Right ventricle myocardium superior (tissue), 1 donor: Measurements from ENCODE around the gene NDUFB6. TPM values are rescaled to one million over a fixed set of nuclear protein-coding genes. Genes with fewer than 3 reads are reported as not detected.
"Not testable (repeated sequence)": the region's sequence is repeated elsewhere in the genome, so short reads cannot be mapped to it uniquely, and the experiment has no call there.

Experiments used
- ATAC-seq: fragments of 200-7000 bp; cut with Tn5 transposase; one replicate; pipeline ENCODE4 v1.9.1; 2020; ENCODE audit warnings: mild to moderate bottlenecking; ENCODE audit not compliant: poor library complexity
- DNase-seq: peaks from one replicate; pipeline ENCODE4 v3.0.0-alpha.2; 2020
- intact Hi-C: fragments of 100-400 bp; cut with DNase I; formaldehyde crosslinking; loops from one replicate; pipeline ENCODE4 v1.11.2; 2022
- long read RNA-seq: library from polyadenylated mRNA; unstranded; transcript quantifications from one replicate; pipeline ENCODE4 v2.0.0, GENCODE V29; 2021
- total RNA-seq: library from RNA; stranded (reverse); fragmentation: NEBNext Ultra II Directional; extraction: Animal tissue kit (Norgen Biotek cat#: 25700); gene quantifications from one replicate; pipeline ENCODE4 v1.2.1, GENCODE V29; 2021
- donor health status: DM: no; HTN: yes; CAD: no; lungs with severe emphysema.

NDUFB6 gene
- total RNA-seq, result 193 TPM
- long read RNA-seq, transcript NDUFB6-203 (4 exons, 1,366 nt), result major isoform, 208 of 219 reads
- long read RNA-seq, partial matches to known transcripts, result 5 of 219 reads
- long read RNA-seq, other reads (novel, unspliced or antisense), result 3 of 219 reads

- intact Hi-C loops, result loop anchor here (10.0 kb wide), 1 partner anchor 48 kb away; the partner anchor contains the start of gene RIGI
- DNase-seq (peak; percentile 97), ATAC-seq (peak; percentile 99)
Observed at GRCh38 chr9:32572900-32573523, at the start of gene NDUFB6. NDUFB6 (minus strand) TSS chr9:32573159; CDS start chr9:32573060, 99 bp downstream.

- no peak for DNase-seq
- no peak for ATAC-seq
- intact Hi-C loops, result no loop called here
Observed at GRCh38 chr9:32618261-32618660, 45.3 kb upstream of the NDUFB6 start.

- ATAC-seq, result no peak
- intact Hi-C loops, result no loop called here
- no peak for DNase-seq
Observed at GRCh38 chr9:32606811-32607210, 33.9 kb upstream of the NDUFB6 start.

- intact Hi-C loops, result no loop called here
- ATAC-seq, result no peak
- DNase-seq, result no peak
Observed at GRCh38 chr9:32603914-32604852, 31.2 kb upstream of the NDUFB6 start.

- intact Hi-C loops, ATAC-seq, DNase-seq: not testable (repeated sequence)
Observed at GRCh38 chr9:32599021-32599420, 26.1 kb upstream of the NDUFB6 start.

- intact Hi-C loops, result no loop called here
- ATAC-seq (no peak), DNase-seq (no peak)
Observed at GRCh38 chr9:32596936-32597335, 24.0 kb upstream of the NDUFB6 start.

GRCh38 chr9:32596096-32596865 is 23.3 kb upstream of the NDUFB6 start:
- ATAC-seq (no peak), DNase-seq (no peak)
- intact Hi-C loops, result no loop called here

GRCh38 chr9:32590898-32591297 is 17.9 kb upstream of the NDUFB6 start:
- ATAC-seq (no peak), DNase-seq (no peak)
- intact Hi-C loops, result loop anchor here (5.0 kb wide), 1 partner anchor 224 kb away; no protein-coding TSS in a partner anchor

GRCh38 chr9:32590476-32590875 is 17.5 kb upstream of the NDUFB6 start:
- DNase-seq (no peak), ATAC-seq (no peak)
- intact Hi-C loops, result loop anchor here (5.0 kb wide), 1 partner anchor 223 kb away; no protein-coding TSS in a partner anchor

- DNase-seq (no peak), ATAC-seq (no peak)
- intact Hi-C loops, result no loop called here
Observed at GRCh38 chr9:32589083-32589723, 16.2 kb upstream of the NDUFB6 start.

GRCh38 chr9:32587901-32588300 is 14.9 kb upstream of the NDUFB6 start:
- ATAC-seq (no peak), DNase-seq (no peak)
- intact Hi-C loops, result no loop called here

GRCh38 chr9:32584784-32585183 is 11.8 kb upstream of the NDUFB6 start:
- intact Hi-C loops, result no loop called here

GRCh38 chr9:32581512-32582143 is 8.7 kb upstream of the NDUFB6 start:
- intact Hi-C loops, result loop anchor here (2.0 kb wide), 2 partner anchors 203 to 385 kb away; no protein-coding TSS in a partner anchor
- DNase-seq, result no peak
- no peak for ATAC-seq

More at GRCh38 chr9:32584784-32585183, 11.8 kb upstream of the NDUFB6 start:
- ATAC-seq, result no peak
- DNase-seq, result no peak

GRCh38 chr9:32580631-32581300 is 7.8 kb upstream of the NDUFB6 start:
- intact Hi-C loops, result loop anchor here (2.0 kb wide), 1 partner anchor 202 kb away; no protein-coding TSS in a partner anchor
- no peak for ATAC-seq
- no peak for DNase-seq

GRCh38 chr9:32579706-32580331 is 6.9 kb upstream of the NDUFB6 start:
- ATAC-seq (peak; percentile 68), DNase-seq (peak; percentile 79)
- intact Hi-C loops, result loop anchor here (2.0 to 10.0 kb wide), 2 partner anchors 55 to 201 kb away; partner anchors contain the start of gene RIGI

- intact Hi-C loops, result loop anchor here (10.0 kb wide), 1 partner anchor 54 kb away; the partner anchor contains the start of gene RIGI
- no peak for DNase-seq
- no peak for ATAC-seq
Observed at GRCh38 chr9:32578976-32579375, 6.0 kb upstream of the NDUFB6 start.
